OCI-LY3 (cell line): ENCODE measurements around the gene GPC3.

Experiments
- EZH2phosphoT487 ChIP-seq: fragments of 200-600 bp; shearing (Covaris generic); IDR thresholded peaks from 2 replicates; pipeline ENCODE4 v1.6.1; 2018; ENCODE audit warnings: antibody characterized with exemption, mixed run types, low read depth
- TF ChIP-seq, protein P1 (sequence below): fragments of 200-600, 300-600 bp; sonication (generic); IDR thresholded peaks from 2 replicates; pipeline ENCODE4 v1.5.1; 2014; ENCODE audit warnings: antibody characterized with exemption, low read length, low read depth

DNA sequence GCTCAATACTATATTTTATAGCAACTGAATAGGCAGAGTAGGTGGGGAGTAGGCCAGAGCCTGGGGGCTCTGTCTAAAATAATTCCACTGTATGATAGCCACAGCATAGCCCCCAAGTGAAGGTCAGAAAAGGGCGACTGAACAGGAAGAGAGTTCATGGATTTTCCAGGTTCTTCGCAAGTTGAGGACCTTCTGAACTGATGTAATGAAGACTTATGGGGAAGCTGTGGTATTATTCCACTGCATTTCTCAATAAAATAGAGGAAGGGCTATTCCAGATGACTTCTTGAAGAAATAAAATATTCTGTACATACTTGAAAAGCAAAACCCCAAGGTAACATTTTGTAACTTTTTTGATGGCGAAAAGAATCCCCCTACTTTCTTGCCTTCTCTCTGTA lies 338.7 kb downstream of the GPC3 start:
- TF ChIP-seq, protein P1, sequence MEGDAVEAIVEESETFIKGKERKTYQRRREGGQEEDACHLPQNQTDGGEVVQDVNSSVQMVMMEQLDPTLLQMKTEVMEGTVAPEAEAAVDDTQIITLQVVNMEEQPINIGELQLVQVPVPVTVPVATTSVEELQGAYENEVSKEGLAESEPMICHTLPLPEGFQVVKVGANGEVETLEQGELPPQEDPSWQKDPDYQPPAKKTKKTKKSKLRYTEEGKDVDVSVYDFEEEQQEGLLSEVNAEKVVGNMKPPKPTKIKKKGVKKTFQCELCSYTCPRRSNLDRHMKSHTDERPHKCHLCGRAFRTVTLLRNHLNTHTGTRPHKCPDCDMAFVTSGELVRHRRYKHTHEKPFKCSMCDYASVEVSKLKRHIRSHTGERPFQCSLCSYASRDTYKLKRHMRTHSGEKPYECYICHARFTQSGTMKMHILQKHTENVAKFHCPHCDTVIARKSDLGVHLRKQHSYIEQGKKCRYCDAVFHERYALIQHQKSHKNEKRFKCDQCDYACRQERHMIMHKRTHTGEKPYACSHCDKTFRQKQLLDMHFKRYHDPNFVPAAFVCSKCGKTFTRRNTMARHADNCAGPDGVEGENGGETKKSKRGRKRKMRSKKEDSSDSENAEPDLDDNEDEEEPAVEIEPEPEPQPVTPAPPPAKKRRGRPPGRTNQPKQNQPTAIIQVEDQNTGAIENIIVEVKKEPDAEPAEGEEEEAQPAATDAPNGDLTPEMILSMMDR, result no peak
- TF ChIP-seq EZH2phosphoT487, result no peak
